PC-9 (cell line): ENCODE measurements around the gene SCN1A.

Source experiments
- EZH2 ChIP-seq: fragments of 200-600 bp; sonication (generic); IDR thresholded peaks from 2 replicates; pipeline ENCODE4 v1.8.0; 2017; ENCODE audit warnings: antibody characterized with exemption, low read depth
- TF ChIP-seq, protein P1 (sequence below): fragments of 200-600 bp; sonication (generic); conservative IDR thresholded peaks from 2 replicates; pipeline ENCODE4 v1.6.1; 2017; ENCODE audit warnings: mixed run types, antibody characterized with exemption, mild to moderate bottlenecking, moderate library complexity

DNA sequence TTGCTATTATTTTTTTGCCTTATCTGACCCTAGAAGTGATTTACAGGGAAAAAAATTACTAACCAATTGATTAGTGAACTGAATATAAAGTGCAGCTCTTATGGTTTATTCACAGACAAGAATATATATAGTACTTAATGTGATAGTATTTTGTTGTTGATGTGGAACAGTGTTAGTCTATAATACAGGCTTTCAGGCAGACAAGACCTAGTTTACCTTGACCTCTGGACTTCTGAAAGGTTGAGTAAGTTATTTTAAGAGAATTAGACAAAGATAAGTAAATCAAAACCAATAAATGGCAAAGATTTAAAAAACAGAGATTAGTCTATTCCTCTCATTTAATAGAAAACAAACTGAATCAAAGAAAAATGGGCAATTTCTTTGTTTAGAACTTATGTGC, 46.0 kb downstream of the SCN1A start:
- TF ChIP-seq, protein P1, sequence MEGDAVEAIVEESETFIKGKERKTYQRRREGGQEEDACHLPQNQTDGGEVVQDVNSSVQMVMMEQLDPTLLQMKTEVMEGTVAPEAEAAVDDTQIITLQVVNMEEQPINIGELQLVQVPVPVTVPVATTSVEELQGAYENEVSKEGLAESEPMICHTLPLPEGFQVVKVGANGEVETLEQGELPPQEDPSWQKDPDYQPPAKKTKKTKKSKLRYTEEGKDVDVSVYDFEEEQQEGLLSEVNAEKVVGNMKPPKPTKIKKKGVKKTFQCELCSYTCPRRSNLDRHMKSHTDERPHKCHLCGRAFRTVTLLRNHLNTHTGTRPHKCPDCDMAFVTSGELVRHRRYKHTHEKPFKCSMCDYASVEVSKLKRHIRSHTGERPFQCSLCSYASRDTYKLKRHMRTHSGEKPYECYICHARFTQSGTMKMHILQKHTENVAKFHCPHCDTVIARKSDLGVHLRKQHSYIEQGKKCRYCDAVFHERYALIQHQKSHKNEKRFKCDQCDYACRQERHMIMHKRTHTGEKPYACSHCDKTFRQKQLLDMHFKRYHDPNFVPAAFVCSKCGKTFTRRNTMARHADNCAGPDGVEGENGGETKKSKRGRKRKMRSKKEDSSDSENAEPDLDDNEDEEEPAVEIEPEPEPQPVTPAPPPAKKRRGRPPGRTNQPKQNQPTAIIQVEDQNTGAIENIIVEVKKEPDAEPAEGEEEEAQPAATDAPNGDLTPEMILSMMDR = no peak
- TF ChIP-seq EZH2 = no peak
